ENCODE data around the gene PPTC7.

DNA sequence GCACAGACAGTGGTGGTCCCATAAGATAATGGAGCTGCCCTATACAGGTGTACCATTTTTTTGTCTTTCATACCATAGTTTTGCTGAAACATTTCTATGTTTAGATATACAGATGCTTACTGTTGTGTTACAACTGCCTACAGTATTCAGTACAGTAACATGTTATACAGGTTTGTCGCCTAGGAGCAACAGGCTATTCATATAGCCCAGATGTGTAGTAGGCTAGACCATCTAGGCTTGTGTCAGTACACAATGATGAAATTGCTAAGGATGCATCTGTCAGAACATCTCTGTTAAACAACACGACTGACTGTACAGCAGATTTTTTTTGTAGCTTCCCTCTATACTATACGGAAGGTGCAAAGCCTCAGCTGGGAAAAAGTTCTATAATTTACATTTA is 50.5 kb downstream of the PPTC7 start:
- TF ChIP-seq CTCF (IDR thresholded peaks at IDR 0.05) (no peak), ZFX (IDR thresholded peaks at IDR 0.05; ENCODE audit: borderline replicate concordance) (no peak)
